Uterus (tissue), 4 donors: ENCODE data around the gene MAP4K1. TPM values are rescaled to one million over a fixed set of nuclear protein-coding genes. Genes with fewer than 3 reads are reported as not detected.

Experiments used
- DNase-seq, 2 donors: peaks; one replicate each; pipeline ENCODE4 v3.0.0-alpha.2; 2019 to 2020
- H3K27ac ChIP-seq, 2 donors: fragments of 200-600 bp; sonication (generic); 1 replicate in 1 of 2; 2 replicates in 1 of 2; pipeline ENCODE4 v1.5.1; 2016 to 2018
- H3K27me3 ChIP-seq, 2 donors: fragments of 200-600 bp; sonication (generic); one replicate each; pipeline ENCODE4 v1.5.1; 2018 to 2019; ENCODE audit warnings: control low read depth in 1 of 2
- H3K36me3 ChIP-seq, 2 donors: fragments of 200-600 bp; sonication (generic); one replicate each; pipeline ENCODE4 v1.5.1; 2019; ENCODE audit warnings: control low read depth in 1 of 2
- H3K4me1 ChIP-seq, 2 donors: fragments of 200-600 bp; sonication (generic); one replicate each; pipeline ENCODE4 v1.5.1; 2018 to 2019; ENCODE audit warnings: control low read depth in 1 of 2
- H3K4me3 ChIP-seq, 2 donors: fragments of 200-600 bp; sonication (generic); 1 replicate in 1 of 2; 2 replicates in 1 of 2; pipeline ENCODE4 v1.5.1; 2018 to 2019; ENCODE audit warnings: mild to moderate bottlenecking in 1 of 2
- H3K9me3 ChIP-seq, 2 donors: fragments of 200-600 bp; sonication (generic); one replicate each; pipeline ENCODE4 v1.5.1; 2019; ENCODE audit warnings: control low read depth in 1 of 2
- POLR2A ChIP-seq, 2 donors: fragments of 450-650 bp; IDR thresholded peaks; one replicate each; pipeline ENCODE4 v1.6.1; 2016; ENCODE audit warnings: antibody characterized with exemption in 2 of 2, mild to moderate bottlenecking in 1 of 2, moderate library complexity in 1 of 2
- intact Hi-C: fragments of 100-400 bp; cut with DNase I; formaldehyde crosslinking; loops from one replicate; pipeline ENCODE4 v1.15.1; 2023; ENCODE audit warnings: low total_unique reads
- total RNA-seq, 4 donors: library from RNA; depleted of rRNA in 3 of 4; stranded (reverse); fragments of >200 nt in 3 of 4; gene quantifications; one replicate each; pipeline versions ENCODE4 v1.1.0 to v1.2.4, GENCODE V29; 2014 to 2023
- TF ChIP-seq, protein P1 (sequence below), 4 experiments: fragments of 200-600 bp in 2 of 4; fragments of 450-650 bp in 2 of 4; sonication (generic) in 2 of 4; IDR thresholded peaks; one replicate each; pipeline ENCODE4 v1.5.1; 2016 to 2019; ENCODE audit warnings: antibody characterized with exemption in 4 of 4, mild to moderate bottlenecking in 2 of 4, moderate library complexity in 1 of 4
- donor health status: DM: yes; HTN: yes; CAD: no.

Gene MAP4K1
- total RNA-seq, 4 donors from 2014 or later = 0.55 to 4.5 (median 3.6) TPM; not detected in 1

DNA sequence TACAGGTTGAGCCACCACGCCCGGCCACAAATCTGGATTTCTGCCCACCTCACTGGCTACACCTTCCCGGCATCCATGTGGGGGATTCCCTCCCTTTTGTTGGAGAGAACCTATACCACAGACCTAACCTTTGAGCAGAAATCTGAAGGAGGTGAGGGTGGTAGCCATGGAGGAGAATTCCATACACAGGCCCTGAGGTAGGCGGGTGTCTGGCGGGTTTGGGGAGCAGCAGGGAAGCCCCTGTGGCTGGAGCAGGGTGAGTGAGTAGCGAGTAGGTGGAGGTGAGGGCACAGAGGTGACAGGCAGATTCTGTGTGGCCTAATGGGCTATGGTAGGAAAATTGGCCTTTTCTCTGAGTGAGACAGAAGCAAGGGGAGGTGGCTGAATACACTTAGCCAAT is 11.8 kb upstream of the MAP4K1 start:
- TF ChIP-seq, protein P1, sequence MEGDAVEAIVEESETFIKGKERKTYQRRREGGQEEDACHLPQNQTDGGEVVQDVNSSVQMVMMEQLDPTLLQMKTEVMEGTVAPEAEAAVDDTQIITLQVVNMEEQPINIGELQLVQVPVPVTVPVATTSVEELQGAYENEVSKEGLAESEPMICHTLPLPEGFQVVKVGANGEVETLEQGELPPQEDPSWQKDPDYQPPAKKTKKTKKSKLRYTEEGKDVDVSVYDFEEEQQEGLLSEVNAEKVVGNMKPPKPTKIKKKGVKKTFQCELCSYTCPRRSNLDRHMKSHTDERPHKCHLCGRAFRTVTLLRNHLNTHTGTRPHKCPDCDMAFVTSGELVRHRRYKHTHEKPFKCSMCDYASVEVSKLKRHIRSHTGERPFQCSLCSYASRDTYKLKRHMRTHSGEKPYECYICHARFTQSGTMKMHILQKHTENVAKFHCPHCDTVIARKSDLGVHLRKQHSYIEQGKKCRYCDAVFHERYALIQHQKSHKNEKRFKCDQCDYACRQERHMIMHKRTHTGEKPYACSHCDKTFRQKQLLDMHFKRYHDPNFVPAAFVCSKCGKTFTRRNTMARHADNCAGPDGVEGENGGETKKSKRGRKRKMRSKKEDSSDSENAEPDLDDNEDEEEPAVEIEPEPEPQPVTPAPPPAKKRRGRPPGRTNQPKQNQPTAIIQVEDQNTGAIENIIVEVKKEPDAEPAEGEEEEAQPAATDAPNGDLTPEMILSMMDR (IDR thresholded peaks at IDR 0.05) = no peak
- no peak for TF ChIP-seq POLR2A (IDR thresholded peaks at IDR 0.05)
- no peak for DNase-seq
- intact Hi-C loops = no loop called here
- no peak overlapping the region for H3K27ac ChIP-seq
- H3K4me1 ChIP-seq = no peaks in the 10 kb centered on the region
- H3K27me3 ChIP-seq = no peaks in the 10 kb centered on the region
- H3K36me3 ChIP-seq = no peaks in the 10 kb centered on the region
- H3K9me3 ChIP-seq = no peaks in the 10 kb centered on the region
- H3K4me3 ChIP-seq = no peak overlapping the region

DNA sequence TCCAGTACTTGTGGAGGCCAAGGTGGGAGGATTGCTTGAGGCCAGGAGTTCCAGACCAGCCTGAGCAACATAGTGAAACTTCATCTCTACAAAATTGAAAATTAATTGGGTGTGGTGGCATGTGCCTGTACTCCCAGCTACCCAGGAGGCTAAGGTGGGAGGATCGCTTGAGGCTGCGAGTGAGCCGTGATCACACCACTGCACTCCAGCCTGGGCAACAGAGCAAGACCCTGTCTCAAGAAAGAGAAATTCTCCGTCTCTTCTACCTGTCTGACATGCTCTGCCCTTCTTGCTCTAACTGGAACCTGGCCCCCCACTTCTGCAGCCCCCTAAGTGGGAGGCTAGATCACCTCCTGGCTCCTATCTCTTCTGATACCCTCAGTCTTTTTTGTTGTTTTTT is 8.6 kb upstream of the MAP4K1 start:
- no peak for TF ChIP-seq POLR2A (IDR thresholded peaks at IDR 0.05)
- TF ChIP-seq, protein P1 (IDR thresholded peaks at IDR 0.05) = no peak
- Histone ChIP-seq H3K4me3 (no peak overlapping the region), H3K27ac (no peak overlapping the region), H3K9me3 (no peaks in the 10 kb centered on the region), H3K4me1 (no peaks in the 10 kb centered on the region), H3K36me3 (no peaks in the 10 kb centered on the region), H3K27me3 (no peaks in the 10 kb centered on the region)
- intact Hi-C loops = no loop called here
- no peak for DNase-seq

DNA sequence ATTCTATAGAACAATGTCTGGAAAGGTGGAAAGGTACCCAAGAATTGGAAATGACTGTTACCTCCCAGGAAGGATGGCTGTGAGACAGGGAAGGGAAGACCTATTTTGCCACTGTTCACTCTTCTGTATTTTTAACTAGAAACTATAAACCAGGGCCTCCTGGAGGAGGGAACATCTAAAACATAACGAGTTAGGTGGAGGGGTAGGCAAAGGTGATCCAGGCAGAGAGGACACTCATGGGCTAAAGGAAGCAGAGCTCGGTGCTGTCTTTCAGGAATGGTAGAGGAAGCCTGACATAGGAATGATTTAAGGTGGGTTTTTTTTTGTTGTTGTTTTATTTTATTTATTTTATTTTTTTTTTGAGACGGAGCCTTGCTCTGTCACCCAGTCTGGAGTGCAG is 7.1 kb upstream of the MAP4K1 start:
- H3K36me3 ChIP-seq = no peaks in the 10 kb centered on the region
- H3K27ac ChIP-seq = no peak overlapping the region
- intact Hi-C loops = loop anchor here (5.0 kb wide), 1 partner anchor 218 kb away; no protein-coding TSS in a partner anchor

DNA sequence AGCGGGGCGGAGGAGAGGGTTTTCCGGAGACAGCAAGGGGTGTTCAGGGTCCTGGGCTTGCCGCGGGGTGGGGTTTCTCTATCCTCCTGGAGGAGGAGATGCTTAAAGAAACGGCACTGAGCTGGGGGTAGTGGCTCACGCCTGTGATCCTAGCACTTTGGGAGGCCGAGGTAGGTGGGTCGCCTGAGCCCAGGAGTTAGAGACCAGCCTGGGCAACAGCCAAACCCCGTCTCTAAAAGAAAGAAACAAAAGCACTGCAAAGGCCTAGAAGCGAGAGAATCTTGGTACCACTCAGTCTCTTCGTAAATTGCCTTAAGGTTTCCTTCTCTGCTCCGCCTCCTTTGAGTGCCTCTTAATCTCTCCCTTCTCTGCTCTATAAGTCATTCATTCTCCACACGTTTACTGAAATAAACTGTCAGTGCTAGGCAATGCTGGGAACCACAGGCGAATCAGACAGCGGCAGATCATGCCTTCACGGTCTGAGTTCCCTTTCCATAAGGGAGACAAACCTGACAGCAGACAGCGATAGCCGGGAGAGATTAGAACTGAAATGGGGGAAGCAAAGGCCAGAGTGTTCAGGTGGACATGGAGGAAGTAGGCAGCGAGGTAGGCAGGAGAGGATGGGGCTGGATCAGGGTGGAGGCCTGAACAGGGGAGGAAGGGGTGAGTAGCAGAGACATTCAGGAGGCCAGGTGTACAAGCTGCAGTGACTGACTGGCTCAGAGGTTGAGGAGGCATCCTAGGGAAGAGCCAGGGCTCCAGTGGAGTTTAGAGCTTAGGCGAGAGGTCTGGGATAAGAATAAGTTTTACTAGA is 1.8 kb upstream of the MAP4K1 start:
- no peak for DNase-seq
- intact Hi-C loops = loop anchor here (5.0 kb wide), 1 partner anchor 212 kb away; no protein-coding TSS in a partner anchor

More for the DNA sequence above, 7.1 kb upstream of the MAP4K1 start:
- TF ChIP-seq POLR2A (IDR thresholded peaks at IDR 0.05) = no peak
- TF ChIP-seq, protein P1 (IDR thresholded peaks at IDR 0.05) = no peak
- Histone ChIP-seq H3K4me1 (no peaks in the 10 kb centered on the region), H3K27me3 (no peaks in the 10 kb centered on the region), H3K4me3 (no peak overlapping the region), H3K9me3 (no peaks in the 10 kb centered on the region)
- DNase-seq = no peak

More for the DNA sequence above, 1.8 kb upstream of the MAP4K1 start:
- TF ChIP-seq, protein P1 (IDR thresholded peaks at IDR 0.05) = no peak
- TF ChIP-seq POLR2A (IDR thresholded peaks at IDR 0.05) = no peak
- Histone ChIP-seq H3K9me3 (no peaks in the 10 kb centered on the region), H3K27me3 (no peaks in the 10 kb centered on the region), H3K36me3 (no peaks in the 10 kb centered on the region), H3K27ac (peak overlapping the region; percentile 69 to 79), H3K4me1 (no peaks in the 10 kb centered on the region), H3K4me3 (peak overlapping the region; percentile 67 to 90)
